ENCODE measurements around the gene SLC38A9. TPM values are rescaled to one million over a fixed set of nuclear protein-coding genes. Genes with fewer than 3 reads are reported as not detected.

Gene SLC38A9
- total RNA-seq = 40.2 and 50.9 TPM in 2 replicates

GRCh38 chr5:55712023-55712859, at the start of gene SLC38A9:
Gene SLC38A9, minus strand, starts transcription at chr5:55712324. Its CDS starts 14,366 bp downstream, at chr5:55697958.

GRCh38 chr5:55737793-55738192, 25.7 kb upstream of the SLC38A9 start, which contains the start of gene DDX4:
Gene DDX4, plus strand, starts transcription at chr5:55738061. Its CDS starts 903 bp downstream, at chr5:55738964.

Other genes starting within 250 kb of the SLC38A9 start
- 206 and 616 TPM in 2 replicates for gene PLPP1, start 177.4 kb downstream of the SLC38A9 start, total RNA-seq
- not detected in 2 replicates for gene DDX4, start 25.7 kb upstream of the SLC38A9 start, total RNA-seq
- 0.11 and 0.17 TPM in 2 replicates for gene IL31RA, start 139.0 kb upstream of the SLC38A9 start, total RNA-seq

All from dermis lymphatic vessel endothelial cell (primary cell).